Ovary (tissue), 9 donors: ENCODE data around the gene UBE2E3. TPM values are rescaled to one million over a fixed set of nuclear protein-coding genes. Genes with fewer than 3 reads are reported as not detected.

Experiments used
- DNase-seq, 5 donors: peaks; one replicate each; pipeline ENCODE4 v3.0.0-alpha.2; 2019 to 2020
- H3K27ac ChIP-seq, 2 donors: fragments of 200-600 bp; one replicate each; pipeline versions ENCODE4 v1.5.1 to v1.8.0; 2019 to 2022
- H3K27me3 ChIP-seq: fragments of 200-600 bp; one replicate; pipeline ENCODE4 v1.8.0; 2022
- H3K36me3 ChIP-seq: fragments of 200-600 bp; sonication (generic); one replicate; pipeline ENCODE4 v1.5.1; 2019
- H3K4me1 ChIP-seq: one replicate; pipeline ENCODE4 v1.8.1; 2013; ENCODE audit warnings: mild to moderate bottlenecking, moderate library complexity; ENCODE audit not compliant: insufficient read depth
- H3K4me3 ChIP-seq: fragments of 200-600 bp; sonication (generic); one replicate; pipeline ENCODE4 v1.5.1; 2017
- H3K9me3 ChIP-seq, 2 donors: fragments of 200-600 bp in 1 of 2; sonication (generic) in 1 of 2; one replicate each; pipeline versions ENCODE4 v1.5.1 to v1.8.1; 2013 to 2019; ENCODE audit warnings: mild to moderate bottlenecking in 1 of 2, moderate library complexity in 1 of 2
- CTCF ChIP-seq, 3 donors: fragments of 450-650 bp in 2 of 3; fragments of 200-600 bp in 1 of 3; IDR thresholded peaks; one replicate each; pipeline versions ENCODE4 v1.5.1 to v1.8.0; 2016 to 2022; ENCODE audit warnings: antibody characterized with exemption in 3 of 3, mild to moderate bottlenecking in 1 of 3
- EP300 ChIP-seq: sonication (generic); formaldehyde crosslinking; IDR thresholded peaks from one replicate; pipeline ENCODE4 v1.6.1; 2017; ENCODE audit warnings: antibody characterized with exemption
- POLR2A ChIP-seq: fragments of 450-650 bp; IDR thresholded peaks from one replicate; pipeline ENCODE4 v1.6.1; 2017; ENCODE audit warnings: antibody characterized with exemption, mild to moderate bottlenecking, moderate library complexity
- WGBS, 3 donors: extraction: QIAGEN DNeasy Blood & Tissue Kit in 1 of 3; methylation state at CpG; one replicate each; pipeline versions ENCODE4 v1.1.5 to v1.1.7; 2013 to 2017; 5-methylcytosine and 5-hydroxymethylcytosine counted together
- intact Hi-C, 4 donors: fragments of 100-400 bp; cut with DNase I; formaldehyde crosslinking; loops; one replicate each; pipeline versions ENCODE4 v1.11.0 to v1.15.1; 2022 to 2023
- polyA plus RNA-seq, 2 donors: library from polyadenylated mRNA; stranded (reverse); fragments of 200-250 nt in 1 of 2; fragments of 350-450 nt in 1 of 2; fragmentation: Illumina TruSeq in 1 of 2; extraction: RNeasy Lipid Tissue Mini Kit (QIAGEN cat#74804) in 1 of 2; gene quantifications; one replicate each; pipeline ENCODE4 v1.2.3, GENCODE V29; 2013 to 2014
- total RNA-seq, 7 donors: library from RNA; depleted of rRNA in 2 of 7; stranded (reverse); fragments of >200 nt in 2 of 7; fragmentation: NEBNext Ultra II Directional in 3 of 7; extraction: Animal tissue kit (Norgen Biotek cat#: 25700) in 3 of 7; gene quantifications; one replicate each; pipeline versions ENCODE4 v1.1.0 to v1.2.4, GENCODE V29; 2016 to 2023
- donor health status: DM: no; HTN: no; CAD: no; lungs with moderate emphysema.
- donor health status: DM: no; HTN: no; CAD: no.
- donor health status: Bipolar disorder and iron deficiency.
- donor health status: DM: yes; HTN: yes; CAD: no.
- donor health status: DM: no; HTN: no; CAD: no.
- donor health status: DM: yes; HTN: yes; CAD: no.

The UBE2E3 gene
- total and polyA plus RNA-seq, 9 donors = 43.0 to 96.3 (median 49.8) TPM

- intact Hi-C loops = no loop called here
- no peak for TF ChIP-seq EP300
- TF ChIP-seq POLR2A = no peak
- no peak for TF ChIP-seq CTCF (IDR thresholded peaks at IDR 0.05)
- Histone ChIP-seq H3K27me3 (no peaks in the 10 kb centered on the region), H3K4me3 (no peak overlapping the region), H3K4me1 (no peaks in the 10 kb centered on the region), H3K9me3 (no peaks in the 10 kb centered on the region), H3K27ac (no peak overlapping the region), H3K36me3 (no peaks in the 10 kb centered on the region)
- DNase-seq = no peak
These were observed 3.2 kb downstream of the UBE2E3 start for GRCh38 chr2:180983468-180984242.

GRCh38 chr2:180985771-180986395, 5.5 kb downstream of the UBE2E3 start:
- Histone ChIP-seq H3K4me3 (no peak overlapping the region), H3K36me3 (no peaks in the 10 kb centered on the region), H3K9me3 (no peaks in the 10 kb centered on the region), H3K27ac (no peak overlapping the region), H3K4me1 (no peaks in the 10 kb centered on the region), H3K27me3 (no peaks in the 10 kb centered on the region)
- intact Hi-C loops = no loop called here
- no peak for DNase-seq
- TF ChIP-seq POLR2A (no peak), EP300 (no peak), CTCF (IDR thresholded peaks at IDR 0.05) (no peak)
- WGBS, 3 donors = 27 to 40% (median 34%) methylated on average over 2 of the region's 2 CpGs

GRCh38 chr2:180987146-180987545, 6.7 kb downstream of the UBE2E3 start:
- H3K4me3 ChIP-seq = no peak overlapping the region
- intact Hi-C loops = no loop called here
- no peaks in the 10 kb centered on the region for H3K27me3 ChIP-seq
- no peak for DNase-seq
- H3K4me1 ChIP-seq = no peaks in the 10 kb centered on the region
- no peaks in the 10 kb centered on the region for H3K36me3 ChIP-seq
- no peak overlapping the region for H3K27ac ChIP-seq
- TF ChIP-seq EP300 (no peak), POLR2A (no peak), CTCF (IDR thresholded peaks at IDR 0.05) (no peak)
- WGBS, 3 donors = 94 to 96% (median 95%) methylated on average over 2 of the region's 2 CpGs
- H3K9me3 ChIP-seq = no peaks in the 10 kb centered on the region

- 74 to 92% (median 76%) methylated on average over 3 of the region's 3 CpGs for WGBS, 3 donors
These were observed 9.9 kb downstream of the UBE2E3 start for GRCh38 chr2:180990337-180990736.

More at GRCh38 chr2:180990337-180990736, 9.9 kb downstream of the UBE2E3 start:
- no peaks in the 10 kb centered on the region for H3K36me3 ChIP-seq
- no peaks in the 10 kb centered on the region for H3K27me3 ChIP-seq
- TF ChIP-seq CTCF (IDR thresholded peaks at IDR 0.05) (no peak), POLR2A (no peak), EP300 (no peak)
- intact Hi-C loops = no loop called here
- no peaks in the 10 kb centered on the region for H3K9me3 ChIP-seq
- DNase-seq = no peak
- no peak overlapping the region for H3K27ac ChIP-seq
- no peak overlapping the region for H3K4me3 ChIP-seq
- H3K4me1 ChIP-seq = no peaks in the 10 kb centered on the region
